OCI-LY1 (cell line): ENCODE results near the gene DEPDC1B.

Experiments used
- H2AFZ ChIP-seq: fragments of 200-600 bp; sonication (generic), shearing (Covaris generic); 2 replicates; pipeline ENCODE4 v1.6.0; 2014; ENCODE audit warnings: antibody characterized with exemption, mild to moderate bottlenecking, low read length
- H3F3A ChIP-seq: fragments of 200-600 bp; sonication (generic), shearing (Covaris generic); 2 replicates; pipeline ENCODE4 v1.6.0; 2014; ENCODE audit warnings: mild to moderate bottlenecking, antibody characterized with exemption, low read length, moderate library complexity; ENCODE audit not compliant: insufficient read depth
- H3K27ac ChIP-seq: fragments of 200-600 bp; sonication (generic); 2 replicates; pipeline ENCODE4 v1.5.1; 2014; ENCODE audit warnings: low read length, mixed run types, mild to moderate bottlenecking, low read depth; ENCODE audit not compliant: poor library complexity, severe bottlenecking
- H3K27me3 ChIP-seq: fragments of 200-600 bp; sonication (generic); 2 replicates; pipeline ENCODE4 v1.6.0; 2014; ENCODE audit warnings: antibody characterized with exemption, mild to moderate bottlenecking, low read length, moderate library complexity; ENCODE audit not compliant: insufficient read depth
- H3K36me3 ChIP-seq: fragments of 200-600 bp; sonication (generic); 2 replicates; pipeline ENCODE4 v1.6.1; 2014; ENCODE audit warnings: mild to moderate bottlenecking, antibody characterized with exemption, low read length, moderate library complexity, mixed read lengths; ENCODE audit not compliant: insufficient read depth
- H3K4me1 ChIP-seq: fragments of 200-600 bp; sonication (generic); 2 replicates; pipeline ENCODE4 v1.5.1; 2014; ENCODE audit warnings: mild to moderate bottlenecking, low read length, moderate library complexity; ENCODE audit not compliant: insufficient read depth, severe bottlenecking
- H3K4me2 ChIP-seq: fragments of 200-600 bp; sonication (generic), shearing (Covaris generic); 2 replicates; pipeline ENCODE4 v1.6.1; 2014; ENCODE audit warnings: low read length
- H3K4me3 ChIP-seq: fragments of 200-600 bp; sonication (generic); 2 replicates; pipeline ENCODE4 v1.5.1; 2014; ENCODE audit warnings: low read length, low read depth, mild to moderate bottlenecking, mixed read lengths; ENCODE audit not compliant: poor library complexity, severe bottlenecking
- H3K79me2 ChIP-seq: fragments of 200-600 bp; shearing (Covaris generic); 2 replicates; pipeline ENCODE4 v1.6.1; 2016; ENCODE audit warnings: mixed run types, low read length, mixed read lengths; ENCODE audit not compliant: insufficient read depth
- H3K9ac ChIP-seq: fragments of 200-600 bp; sonication (generic), shearing (Covaris generic); 2 replicates; pipeline ENCODE4 v1.6.1; 2014; ENCODE audit warnings: mild to moderate bottlenecking, low read length, mixed read lengths
- H3K9me2 ChIP-seq: fragments of 200-600 bp; sonication (generic), shearing (Covaris generic); 2 replicates; pipeline ENCODE4 v1.6.1; 2014; ENCODE audit warnings: low read depth, mild to moderate bottlenecking, low read length, mixed read lengths
- H3K9me3 ChIP-seq: fragments of 200-600 bp; shearing (Covaris generic); 2 replicates; pipeline ENCODE4 v1.6.1; 2014; ENCODE audit warnings: low read length, mixed read lengths
- H4K20me1 ChIP-seq: fragments of 200-600 bp; sonication (generic), shearing (Covaris generic); 2 replicates; pipeline ENCODE4 v1.6.0; 2016; ENCODE audit warnings: mild to moderate bottlenecking, low read length; ENCODE audit not compliant: insufficient read depth
- EZH2 ChIP-seq: fragments of 200-600 bp; sonication (generic), shearing (Covaris generic); IDR thresholded peaks from 2 replicates; pipeline ENCODE4 v1.8.0; 2017; ENCODE audit warnings: borderline replicate concordance, mixed run types, mild to moderate bottlenecking, antibody characterized with exemption, low read length, moderate library complexity, mixed read lengths
- TF ChIP-seq, protein P1 (sequence below): fragments of 200-600 bp; sonication (generic), shearing (Covaris generic); IDR thresholded peaks from 2 replicates; pipeline ENCODE4 v1.5.1; 2017; ENCODE audit warnings: mild to moderate bottlenecking, antibody characterized with exemption, low read length, moderate library complexity, mixed read lengths

DEPDC1B gene

DNA sequence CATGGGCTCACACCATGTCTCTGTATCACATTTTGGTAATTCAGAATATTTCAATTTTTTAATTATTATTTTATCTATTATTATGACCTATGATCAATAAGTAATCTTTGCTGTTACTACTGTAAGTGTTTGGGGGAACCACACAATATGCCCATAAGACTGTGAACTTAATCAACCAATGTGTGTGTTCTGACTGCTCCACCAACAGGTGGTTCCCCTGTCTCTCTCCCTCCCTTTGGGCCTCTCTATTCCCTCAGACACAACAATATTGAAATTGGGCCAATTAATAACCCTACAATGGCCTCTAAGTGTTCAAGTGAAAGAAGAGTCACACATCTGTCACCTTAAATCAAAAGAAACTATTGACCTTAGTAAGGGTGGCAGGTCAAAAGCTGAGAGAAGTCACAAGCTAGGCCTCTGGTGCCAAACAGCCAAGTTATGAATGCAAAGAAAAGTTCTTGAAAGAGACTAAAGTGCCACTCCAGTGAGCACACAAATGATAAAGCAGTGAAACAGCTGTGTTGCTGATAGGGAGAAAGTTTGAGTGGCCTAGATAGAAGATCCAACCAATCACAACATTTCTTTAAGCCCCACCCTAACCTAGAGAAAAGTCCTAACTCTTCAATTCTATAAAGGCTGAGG is 88.7 kb downstream of the DEPDC1B start:
- H3K36me3 ChIP-seq: no peaks in the 10 kb centered on the region
- H3K9me2 ChIP-seq: no peaks in the 10 kb centered on the region
- TF ChIP-seq, protein P1, sequence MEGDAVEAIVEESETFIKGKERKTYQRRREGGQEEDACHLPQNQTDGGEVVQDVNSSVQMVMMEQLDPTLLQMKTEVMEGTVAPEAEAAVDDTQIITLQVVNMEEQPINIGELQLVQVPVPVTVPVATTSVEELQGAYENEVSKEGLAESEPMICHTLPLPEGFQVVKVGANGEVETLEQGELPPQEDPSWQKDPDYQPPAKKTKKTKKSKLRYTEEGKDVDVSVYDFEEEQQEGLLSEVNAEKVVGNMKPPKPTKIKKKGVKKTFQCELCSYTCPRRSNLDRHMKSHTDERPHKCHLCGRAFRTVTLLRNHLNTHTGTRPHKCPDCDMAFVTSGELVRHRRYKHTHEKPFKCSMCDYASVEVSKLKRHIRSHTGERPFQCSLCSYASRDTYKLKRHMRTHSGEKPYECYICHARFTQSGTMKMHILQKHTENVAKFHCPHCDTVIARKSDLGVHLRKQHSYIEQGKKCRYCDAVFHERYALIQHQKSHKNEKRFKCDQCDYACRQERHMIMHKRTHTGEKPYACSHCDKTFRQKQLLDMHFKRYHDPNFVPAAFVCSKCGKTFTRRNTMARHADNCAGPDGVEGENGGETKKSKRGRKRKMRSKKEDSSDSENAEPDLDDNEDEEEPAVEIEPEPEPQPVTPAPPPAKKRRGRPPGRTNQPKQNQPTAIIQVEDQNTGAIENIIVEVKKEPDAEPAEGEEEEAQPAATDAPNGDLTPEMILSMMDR: no peak
- no peak for TF ChIP-seq EZH2
- H2AFZ ChIP-seq: no peak overlapping the region
- no peak overlapping the region for H3K4me2 ChIP-seq
- no peaks in the 10 kb centered on the region for H3K27me3 ChIP-seq
- H3K9me3 ChIP-seq: no peaks in the 10 kb centered on the region
- no peak overlapping the region for H3K9ac ChIP-seq
- no peaks in the 10 kb centered on the region for H3F3A ChIP-seq
- H4K20me1 ChIP-seq: no peaks in the 10 kb centered on the region
- no peak overlapping the region for H3K4me3 ChIP-seq
- no peaks in the 10 kb centered on the region for H3K79me2 ChIP-seq
- no peak overlapping the region for H3K27ac ChIP-seq
- no peaks in the 10 kb centered on the region for H3K4me1 ChIP-seq

DNA sequence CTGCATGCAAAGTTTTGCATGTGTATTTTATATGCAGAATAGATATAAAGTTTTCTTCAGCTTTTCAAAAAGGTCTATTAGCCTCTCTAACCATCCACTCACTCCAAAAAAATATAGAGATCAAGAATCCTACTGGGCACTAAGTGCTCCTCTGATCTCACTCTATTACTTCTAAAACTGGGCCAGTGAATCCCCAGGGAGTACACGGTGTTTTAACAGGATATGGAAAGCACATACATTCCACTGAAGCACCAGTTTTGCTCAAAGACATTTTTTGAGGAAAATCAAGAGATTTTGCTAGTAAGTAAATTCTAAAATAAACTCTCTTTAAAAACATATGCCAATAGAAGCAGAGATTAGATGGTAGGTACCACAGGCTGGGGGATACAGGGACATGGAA is 95.2 kb downstream of the DEPDC1B start:
- Histone ChIP-seq H3K79me2 (no peaks in the 10 kb centered on the region), H3K36me3 (peaks cover 13% of the 10 kb centered on the region; the same call in 1 of the 2 replicates)

GRCh38 chr5:60598424-60598823 is 101.5 kb downstream of the DEPDC1B start:
- Histone ChIP-seq H3K4me3 (no peak overlapping the region), H2AFZ (no peak overlapping the region), H3K79me2 (no peaks in the 10 kb centered on the region), H3K9ac (no peak overlapping the region), H3K4me1 (peaks cover 21% of the 10 kb centered on the region), H3F3A (no peaks in the 10 kb centered on the region), H3K4me2 (no peak overlapping the region), H3K36me3 (peaks cover 15% of the 10 kb centered on the region; the same call in 1 of the 2 replicates), H3K27ac (no peak overlapping the region), H3K27me3 (no peaks in the 10 kb centered on the region), H3K9me2 (no peaks in the 10 kb centered on the region), H4K20me1 (no peaks in the 10 kb centered on the region), H3K9me3 (no peaks in the 10 kb centered on the region)
- TF ChIP-seq, protein P1: no peak
- TF ChIP-seq EZH2: no peak

More for the DNA sequence above, 95.2 kb downstream of the DEPDC1B start:
- Histone ChIP-seq H3K27ac (no peak overlapping the region), H3K4me1 (no peaks in the 10 kb centered on the region), H3K9me2 (no peaks in the 10 kb centered on the region), H3K9ac (no peak overlapping the region), H3K27me3 (no peaks in the 10 kb centered on the region), H3K4me3 (no peak overlapping the region), H3K4me2 (no peak overlapping the region), H2AFZ (no peak overlapping the region), H4K20me1 (no peaks in the 10 kb centered on the region), H3K9me3 (no peaks in the 10 kb centered on the region), H3F3A (no peaks in the 10 kb centered on the region)
- TF ChIP-seq EZH2: no peak
- TF ChIP-seq, protein P1: no peak
